HG03097 (cell line): ENCODE data around the gene GNAT3.

ENCODE experiments used
- ATAC-seq: cut with Tn5 transposase; IDR thresholded peaks from one replicate; pipeline ENCODE4 v1.9.1; 2021; ENCODE audit not compliant: unreplicated experiment, low FRiP score

The GNAT3 gene

GRCh38 chr7:80505900-80506500 is 5.9 kb downstream of the GNAT3 start:
- ATAC-seq, result no peak

- ATAC-seq, result no peak
These were observed 11.5 kb downstream of the GNAT3 start for GRCh38 chr7:80500325-80500724.

- no peak for ATAC-seq
These were observed 12.4 kb downstream of the GNAT3 start for GRCh38 chr7:80499350-80499953.

GRCh38 chr7:80498481-80499349 is 13.1 kb downstream of the GNAT3 start:
- ATAC-seq, result no peak

GRCh38 chr7:80496586-80496985 is 15.3 kb downstream of the GNAT3 start:
- ATAC-seq, result no peak

- no peak for ATAC-seq
These were observed 18.6 kb downstream of the GNAT3 start for GRCh38 chr7:80493121-80493849.

- ATAC-seq, result no peak
These were observed 20.4 kb downstream of the GNAT3 start for GRCh38 chr7:80491462-80491861.

GRCh38 chr7:80488851-80489370 is 23.0 kb downstream of the GNAT3 start:
- no peak for ATAC-seq

- ATAC-seq, result no peak
These were observed 23.5 kb downstream of the GNAT3 start for GRCh38 chr7:80488406-80488805.

GRCh38 chr7:80485721-80486120 is 26.1 kb downstream of the GNAT3 start:
- ATAC-seq, result no peak

GRCh38 chr7:80482950-80483349 is 28.9 kb downstream of the GNAT3 start:
- ATAC-seq, result no peak

- no peak for ATAC-seq
These were observed 30.5 kb downstream of the GNAT3 start for GRCh38 chr7:80481196-80481884.

- no peak for ATAC-seq
These were observed 31.3 kb downstream of the GNAT3 start for GRCh38 chr7:80480566-80480965.

- ATAC-seq, result no peak
These were observed 33.2 kb downstream of the GNAT3 start for GRCh38 chr7:80478683-80479082.

- ATAC-seq, result no peak
These were observed 35.8 kb downstream of the GNAT3 start for GRCh38 chr7:80476035-80476434.

GRCh38 chr7:80475383-80475782 is 36.5 kb downstream of the GNAT3 start:
- ATAC-seq, result no peak

- ATAC-seq, result no peak
These were observed 38.1 kb downstream of the GNAT3 start for GRCh38 chr7:80473751-80474150.

- ATAC-seq, result no peak
These were observed 39.2 kb downstream of the GNAT3 start for GRCh38 chr7:80472491-80473200.

- ATAC-seq, result no peak
These were observed 42.7 kb downstream of the GNAT3 start for GRCh38 chr7:80468931-80469714.
